ENCODE measurements around the gene PEX11A.
"Not testable (repeated sequence)": the region's sequence is repeated elsewhere in the genome, so short reads cannot be mapped to it uniquely, and the experiment has no call there.

PEX11A gene, protein sequence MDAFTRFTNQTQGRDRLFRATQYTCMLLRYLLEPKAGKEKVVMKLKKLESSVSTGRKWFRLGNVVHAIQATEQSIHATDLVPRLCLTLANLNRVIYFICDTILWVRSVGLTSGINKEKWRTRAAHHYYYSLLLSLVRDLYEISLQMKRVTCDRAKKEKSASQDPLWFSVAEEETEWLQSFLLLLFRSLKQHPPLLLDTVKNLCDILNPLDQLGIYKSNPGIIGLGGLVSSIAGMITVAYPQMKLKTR

DNA sequence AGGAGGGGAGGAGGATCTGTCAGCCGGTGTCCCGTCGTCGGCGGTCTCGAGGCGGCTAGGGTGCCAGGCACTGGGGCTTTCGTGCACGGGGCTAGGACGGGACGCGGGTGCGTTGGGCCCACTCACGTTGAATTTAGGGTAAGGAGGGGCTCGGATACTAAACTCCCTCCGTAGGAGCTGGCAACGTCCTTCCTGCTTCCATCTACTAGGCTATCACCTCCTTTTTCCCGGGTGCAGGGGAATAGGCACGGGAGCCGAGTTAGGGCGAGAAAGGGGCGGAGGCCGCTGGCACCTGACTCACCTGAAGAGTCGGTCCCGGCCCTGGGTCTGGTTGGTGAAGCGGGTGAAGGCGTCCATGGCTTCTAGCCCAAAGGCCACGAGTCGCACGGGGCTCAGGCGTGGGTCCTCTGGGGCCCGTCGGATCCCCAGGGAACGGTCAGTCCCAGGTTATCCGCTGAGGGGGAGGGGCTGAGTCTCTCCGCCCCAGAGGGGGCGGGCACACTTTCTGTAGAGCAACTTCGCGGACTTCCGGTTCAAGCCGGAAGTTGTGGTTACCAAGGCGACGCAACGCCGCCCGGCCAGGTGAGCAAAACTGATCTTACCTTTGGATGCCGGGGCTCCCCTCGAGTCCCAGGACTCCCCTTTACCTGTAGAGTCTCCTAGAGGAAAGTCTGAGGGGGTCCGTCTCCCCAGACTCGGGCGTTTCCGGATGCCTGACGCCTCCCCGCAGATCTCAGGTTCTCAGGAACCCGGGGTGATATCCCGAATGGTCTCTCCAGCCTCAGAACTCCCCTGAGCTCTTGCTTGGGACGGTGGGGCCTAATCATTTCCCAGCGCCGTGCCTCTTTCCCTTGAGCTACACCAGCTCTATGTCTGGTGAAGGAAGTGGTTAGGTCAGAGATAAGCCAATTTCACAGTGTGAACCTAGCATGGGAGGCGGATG is at the start of gene PEX11A, which contains the start of gene WDR93:
PEX11A (minus strand) TSS at position 479 of the 943 bp plus-strand sequence; CDS start at position 357, 122 bp downstream.
WDR93 (plus strand) TSS at position 536 of the 943 bp plus-strand sequence. CDS start 10,936 bp downstream, outside the sequence.
- DNase-seq: peak; percentile 9

DNA sequence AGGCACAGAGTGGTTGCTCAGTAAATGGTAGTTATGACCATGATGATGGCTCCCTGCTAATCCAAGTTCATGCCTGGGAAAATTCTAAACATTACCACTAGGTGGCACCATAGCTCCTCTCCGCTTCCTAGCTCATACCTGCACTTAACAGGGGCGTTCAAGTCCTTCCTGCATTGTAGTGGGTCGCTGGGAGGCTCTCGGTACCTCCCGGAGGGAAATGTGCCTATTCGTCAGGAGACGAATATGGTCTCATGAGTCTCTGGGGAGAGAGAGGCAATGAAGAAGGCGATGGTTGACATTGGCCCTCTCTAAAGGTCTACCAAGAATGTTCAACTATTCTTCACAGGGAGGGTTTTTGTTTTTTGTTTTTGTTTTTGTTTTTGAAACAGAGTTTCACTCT is 49.6 kb upstream of the PEX11A start:
- DNase-seq: no peak

GRCh38 chr15:89735773-89736172 is 45.2 kb upstream of the PEX11A start:
- no peak for DNase-seq

DNA sequence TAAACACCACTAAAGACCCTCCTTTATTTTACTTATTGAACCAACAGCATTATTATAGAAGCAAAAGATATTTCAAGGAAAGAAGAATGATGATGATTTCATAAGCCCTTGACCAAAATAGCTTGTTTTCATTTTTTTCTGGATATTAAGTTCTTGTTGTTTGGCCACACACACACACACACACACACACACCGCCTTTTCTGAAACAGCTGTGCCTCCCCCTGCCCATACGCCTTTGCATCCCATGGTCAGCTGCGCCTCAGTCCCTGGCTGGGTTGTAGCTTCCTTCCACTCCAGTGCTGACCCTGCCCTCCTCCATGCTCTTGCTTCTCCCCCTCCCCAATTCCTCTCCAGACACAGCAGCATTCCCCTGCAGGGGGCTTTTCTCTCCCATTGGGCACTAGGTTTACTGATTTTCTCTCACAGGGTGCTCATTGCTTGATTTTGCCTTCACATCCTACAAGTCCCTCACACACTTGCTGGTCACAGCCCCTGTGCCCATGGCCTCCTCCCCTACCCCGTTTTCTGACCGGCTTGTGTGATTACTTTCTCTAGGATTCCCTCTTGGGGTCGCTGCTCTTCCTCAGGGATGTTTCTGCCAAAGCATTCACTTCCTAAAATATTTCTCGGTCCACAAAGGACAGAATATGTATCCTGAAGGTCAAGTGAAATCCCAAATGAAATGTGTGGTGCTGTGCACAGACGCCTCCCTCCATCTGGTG is 42.1 kb upstream of the PEX11A start:
- no peak for DNase-seq

DNA sequence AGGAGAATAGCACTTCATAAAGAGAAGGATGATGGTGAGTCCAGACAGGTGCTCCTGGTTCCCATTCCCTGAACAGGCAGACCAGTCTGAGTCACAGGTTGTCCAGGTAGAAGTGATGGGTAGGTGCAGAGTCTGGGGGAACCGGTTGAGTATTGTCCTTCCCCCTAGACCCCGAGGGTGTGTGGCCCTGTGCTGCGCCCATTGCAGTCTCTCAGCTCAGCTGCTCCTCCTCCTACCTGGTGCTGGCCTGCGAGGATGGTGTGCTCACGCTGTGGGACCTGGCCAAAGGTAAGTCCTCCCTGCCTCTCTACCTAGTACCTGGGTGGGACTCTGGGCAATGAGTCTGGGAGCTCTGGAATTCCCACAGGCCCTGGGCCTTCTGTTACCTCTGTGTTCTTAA is 40.7 kb upstream of the PEX11A start:
- DNase-seq: no peak

- DNase-seq: no peak
These were observed 37.7 kb upstream of the PEX11A start for GRCh38 chr15:89728254-89728653.

DNA sequence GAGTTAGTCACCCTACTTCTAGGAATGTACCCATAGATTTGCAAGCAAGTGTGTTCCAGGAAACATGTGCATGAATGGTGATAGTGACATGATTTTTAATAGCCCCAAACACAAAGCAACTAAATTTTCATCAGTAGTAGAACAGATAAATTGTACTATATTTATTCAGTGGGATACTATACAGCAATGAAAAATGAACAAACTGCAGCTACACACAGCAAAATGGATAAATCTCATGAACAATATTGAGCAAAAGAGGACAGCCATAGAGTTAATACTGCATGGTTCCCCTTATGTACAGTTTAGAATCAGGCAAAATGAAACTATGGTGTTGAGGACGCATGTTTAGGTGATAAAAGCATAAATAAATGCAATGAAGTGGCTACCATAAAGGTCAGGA is 34.5 kb upstream of the PEX11A start:
- no peak for DNase-seq

- DNase-seq: no peak
These were observed 34.1 kb upstream of the PEX11A start for GRCh38 chr15:89724621-89725020.

DNA sequence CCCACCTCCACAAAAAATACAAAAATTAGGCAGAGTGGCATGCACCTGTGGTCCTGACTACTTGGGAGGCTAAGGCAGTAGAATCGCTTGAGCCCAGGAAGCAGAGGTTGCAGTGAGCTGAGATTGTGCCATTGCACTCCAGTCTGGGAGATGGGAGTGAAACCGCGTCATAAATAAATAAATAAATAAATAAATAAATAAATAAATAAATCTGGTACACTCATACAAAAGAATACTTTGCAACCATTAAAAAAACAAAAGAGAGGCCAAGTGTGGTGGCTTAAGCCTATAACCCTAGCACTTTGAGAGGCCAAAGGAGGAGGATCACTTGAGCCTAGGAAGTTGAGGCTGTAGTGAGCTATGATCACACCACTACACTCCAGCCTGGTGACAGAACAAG is 32.5 kb upstream of the PEX11A start:
- DNase-seq: no peak

- no peak for DNase-seq
These were observed 24.2 kb upstream of the PEX11A start for GRCh38 chr15:89714775-89715174.

- no peak for DNase-seq
These were observed 17.0 kb upstream of the PEX11A start for GRCh38 chr15:89707577-89707976.

GRCh38 chr15:89704411-89704810 is 13.9 kb upstream of the PEX11A start:
- DNase-seq: no peak

GRCh38 chr15:89695198-89695597 is 4.6 kb upstream of the PEX11A start:
- no peak for DNase-seq

GRCh38 chr15:89693696-89694095 is 3.1 kb upstream of the PEX11A start:
- no peak for DNase-seq

- DNase-seq: no peak
These were observed 2.5 kb upstream of the PEX11A start for GRCh38 chr15:89693091-89693490.

DNA sequence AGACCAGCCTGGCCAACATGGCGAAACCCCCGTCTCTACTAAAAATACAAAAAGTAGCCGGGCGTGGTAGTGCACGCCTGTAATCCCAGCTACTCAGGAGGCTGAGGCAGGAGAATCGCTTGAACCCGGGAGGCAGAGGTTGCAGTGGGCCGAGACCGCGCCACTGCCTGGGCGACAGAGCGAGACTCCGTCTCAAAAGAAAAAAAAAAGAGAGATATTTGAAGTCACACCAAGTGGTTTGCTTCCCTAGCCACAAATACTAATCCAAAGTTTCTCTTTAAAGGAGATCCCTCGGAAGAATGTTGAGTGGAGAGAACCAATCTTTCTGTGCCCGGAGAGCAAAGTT is 651 bp downstream of the PEX11A start:
- DNase-seq: not testable (repeated sequence)

DNA sequence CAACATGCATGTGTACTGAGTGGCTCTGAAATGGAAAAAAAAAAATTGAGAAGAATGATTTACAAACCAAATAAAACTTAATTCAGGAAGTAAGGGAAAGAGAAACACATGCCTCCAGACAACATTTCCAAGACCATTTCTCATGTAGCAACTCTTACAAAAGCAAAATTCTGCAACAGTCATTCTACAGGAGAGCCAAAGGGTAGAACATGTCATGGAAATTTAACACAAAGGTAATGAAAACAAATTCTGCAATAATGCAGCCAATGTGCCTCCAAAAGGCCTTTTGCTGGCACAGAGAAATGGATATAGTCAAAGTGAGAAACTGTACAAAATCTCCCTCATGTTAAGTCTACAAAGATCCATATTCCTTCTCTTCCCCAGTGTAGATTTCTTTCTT is 4.0 kb downstream of the PEX11A start:
- no peak for DNase-seq

DNA sequence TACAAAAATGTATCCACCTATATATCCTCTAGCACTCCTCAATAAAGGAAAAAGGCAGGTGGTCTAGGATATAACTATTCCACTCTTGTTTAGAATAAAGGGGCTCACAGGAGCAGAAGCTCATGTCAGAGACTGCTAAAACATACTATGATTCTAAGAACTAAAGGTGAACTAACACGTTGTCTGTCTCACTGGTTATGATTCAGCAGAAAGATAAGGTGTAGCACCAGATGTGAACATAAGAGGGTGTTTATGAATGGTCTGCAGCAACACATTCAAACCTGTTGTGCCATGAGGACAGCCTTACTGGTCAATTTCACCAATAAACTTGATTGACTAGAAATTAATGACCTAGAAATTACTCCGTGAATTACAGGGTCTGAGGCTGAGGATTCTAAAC is 4.6 kb downstream of the PEX11A start:
- DNase-seq: no peak

GRCh38 chr15:89681146-89681545 is 9.4 kb downstream of the PEX11A start:
- no peak for DNase-seq

GRCh38 chr15:89680282-89680873 is 10.2 kb downstream of the PEX11A start:
- no peak for DNase-seq

- DNase-seq: no peak
These were observed 11.3 kb downstream of the PEX11A start, which contains the start of gene PLIN1 for GRCh38 chr15:89679212-89679611. PLIN1 (minus strand) TSS chr15:89679367; CDS start chr15:89677489, 1,878 bp downstream.

GRCh38 chr15:89677381-89677780 is 13.2 kb downstream of the PEX11A start:
- no peak for DNase-seq

DNA sequence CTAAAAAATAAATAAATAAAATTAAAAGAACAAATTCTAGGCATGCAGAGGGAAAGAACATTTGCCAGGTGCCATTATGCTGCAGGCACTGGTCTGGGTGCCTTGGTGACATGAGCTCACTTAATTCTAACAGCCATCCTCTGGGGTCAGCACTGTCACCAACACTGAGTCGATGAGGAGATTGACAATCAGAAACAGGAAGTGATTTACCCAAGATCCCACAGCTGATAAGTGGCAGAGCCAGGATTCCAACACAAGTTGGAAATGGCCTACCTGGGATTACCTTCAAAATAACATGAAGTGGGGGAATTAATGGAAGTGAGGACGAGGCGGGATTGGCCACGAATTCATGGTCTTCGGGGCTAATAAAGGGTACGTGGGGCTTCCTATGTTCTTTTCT is 14.9 kb downstream of the PEX11A start:
- DNase-seq: no peak

Measured in amniotic stem cell (primary cell).